Smooth muscle cell (in vitro differentiated cells): ENCODE measurements around the gene MYO7A. TPM values are rescaled to one million over a fixed set of nuclear protein-coding genes. Genes with fewer than 3 reads are reported as not detected.

Source experiments
- DNase-seq: peaks from one replicate; lab custom pipeline; 2025; ENCODE audit not compliant: unreplicated experiment; lab: John Stamatoyannopoulos, UW
- H2AFZ ChIP-seq: fragments of 200-600 bp; sonication (generic); 2 replicates; pipeline ENCODE4 v1.6.0; 2016; ENCODE audit warnings: antibody characterized with exemption, low read depth, mild to moderate bottlenecking
- H3F3A ChIP-seq: fragments of 200-600 bp; sonication (generic); 2 replicates; pipeline ENCODE4 v1.6.0; 2017; ENCODE audit warnings: antibody characterized with exemption, low read depth
- H3K27ac ChIP-seq: fragments of 200-600 bp; sonication (generic); 2 replicates; pipeline ENCODE4 v1.5.1; 2016; ENCODE audit warnings: low read depth, mild to moderate bottlenecking
- H3K27me3 ChIP-seq: fragments of 200-600 bp; sonication (generic); 2 replicates; pipeline ENCODE4 v1.6.1; 2016; ENCODE audit warnings: low read depth, mild to moderate bottlenecking
- H3K36me3 ChIP-seq: fragments of 200-600 bp; sonication (generic); 2 replicates; pipeline ENCODE4 v1.5.1; 2016; ENCODE audit warnings: low read depth
- H3K4me1 ChIP-seq: fragments of 200-600 bp; sonication (generic); 2 replicates; pipeline ENCODE4 v1.5.1; 2016; ENCODE audit warnings: low read depth
- H3K4me2 ChIP-seq: fragments of 200-600 bp; sonication (generic); 2 replicates; pipeline ENCODE4 v1.6.0; 2016; ENCODE audit warnings: mild to moderate bottlenecking
- H3K4me3 ChIP-seq: fragments of 200-600 bp; sonication (generic); 2 replicates; pipeline ENCODE4 v1.5.1; 2016; ENCODE audit warnings: mild to moderate bottlenecking
- H3K79me2 ChIP-seq: fragments of 200-600 bp; sonication (generic); 2 replicates; pipeline ENCODE4 v1.6.0; 2016; ENCODE audit warnings: low read depth, mild to moderate bottlenecking
- H3K9ac ChIP-seq: fragments of 200-600 bp; sonication (generic); 2 replicates; pipeline ENCODE4 v1.6.0; 2016; ENCODE audit warnings: low read depth
- H3K9me3 ChIP-seq: fragments of 200-600 bp; sonication (generic); replicated peaks from 2 replicates; pipeline ENCODE4 v1.5.1; 2016; ENCODE audit warnings: low read depth
- H4K20me1 ChIP-seq: fragments of 200-600 bp; sonication (generic); 2 replicates; pipeline ENCODE4 v1.6.0; 2016; ENCODE audit warnings: low read depth
- CTCF ChIP-seq: fragments of 200-600 bp; sonication (generic); IDR thresholded peaks from 2 replicates; pipeline ENCODE4 v1.5.1; 2017; ENCODE audit warnings: borderline replicate concordance, mild to moderate bottlenecking, antibody characterized with exemption; ENCODE audit not compliant: insufficient read depth, poor library complexity, severe bottlenecking
- WGBS: methylation state at CpG from one replicate; pipeline ENCODE4 v1.1.7; 2016; ENCODE audit warnings: low lambda C conversion rate; 5-methylcytosine and 5-hydroxymethylcytosine counted together
- polyA plus RNA-seq: library from polyadenylated mRNA; unstranded; fragments of >200 nt; fragmentation: Nextera tagmentation; extraction: Ambion mirVana; gene quantifications from 2 replicates; pipeline ENCODE4 v1.2.1, GENCODE V29; 2016
- total RNA-seq: library from RNA; depleted of rRNA; stranded (reverse); fragments of >200 nt; gene quantifications from 2 replicates; pipeline ENCODE4 v1.2.3, GENCODE V29; 2014

The MYO7A gene
- total and polyA plus RNA-seq, 2 experiments from 2014 or later = 0.08 to 0.18 TPM

- Histone ChIP-seq H3F3A (no peaks in the 10 kb centered on the region), H3K9me3 (no peaks in the 10 kb centered on the region), H3K9ac (no peak overlapping the region), H3K36me3 (no peaks in the 10 kb centered on the region), H3K4me2 (no peak overlapping the region), H3K4me1 (no peaks in the 10 kb centered on the region), H3K27me3 (no peaks in the 10 kb centered on the region), H3K27ac (no peak overlapping the region), H2AFZ (no peak overlapping the region), H3K4me3 (no peak overlapping the region), H4K20me1 (peaks cover 16% of the 10 kb centered on the region), H3K79me2 (no peaks in the 10 kb centered on the region)
- TF ChIP-seq CTCF = no peak
- DNase-seq = no peak
- WGBS = 95% methylated on average over 6 of the region's 6 CpGs
Measured at GRCh38 chr11:77093987-77094840, 33.8 kb upstream of the MYO7A start.

GRCh38 chr11:77094841-77095365 lies 33.1 kb upstream of the MYO7A start:
- H4K20me1 ChIP-seq = peaks cover 16% of the 10 kb centered on the region
- H3K4me2 ChIP-seq = no peak overlapping the region
- no peak overlapping the region for H2AFZ ChIP-seq
- no peaks in the 10 kb centered on the region for H3K4me1 ChIP-seq
- no peaks in the 10 kb centered on the region for H3K27me3 ChIP-seq
- TF ChIP-seq CTCF = no peak
- H3K4me3 ChIP-seq = no peak overlapping the region
- no peak overlapping the region for H3K27ac ChIP-seq
- H3F3A ChIP-seq = no peaks in the 10 kb centered on the region
- no peak overlapping the region for H3K9ac ChIP-seq
- H3K36me3 ChIP-seq = no peaks in the 10 kb centered on the region
- no peaks in the 10 kb centered on the region for H3K79me2 ChIP-seq
- H3K9me3 ChIP-seq = no peaks in the 10 kb centered on the region
- WGBS = 98% methylated on average over 7 of the region's 7 CpGs
- no peak for DNase-seq

GRCh38 chr11:77095551-77096490 lies 32.2 kb upstream of the MYO7A start:
- no peak overlapping the region for H2AFZ ChIP-seq
- no peak overlapping the region for H3K9ac ChIP-seq
- no peaks in the 10 kb centered on the region for H3F3A ChIP-seq
- H3K27me3 ChIP-seq = no peaks in the 10 kb centered on the region
- H3K36me3 ChIP-seq = no peaks in the 10 kb centered on the region
- TF ChIP-seq CTCF = no peak
- no peaks in the 10 kb centered on the region for H3K79me2 ChIP-seq
- no peak for DNase-seq
- H3K4me1 ChIP-seq = no peaks in the 10 kb centered on the region
- peaks cover 9% of the 10 kb centered on the region for H4K20me1 ChIP-seq
- H3K9me3 ChIP-seq = no peaks in the 10 kb centered on the region
- 94% methylated on average over 21 of the region's 21 CpGs for WGBS
- H3K4me2 ChIP-seq = no peak overlapping the region
- H3K27ac ChIP-seq = no peak overlapping the region
- H3K4me3 ChIP-seq = no peak overlapping the region
